Measurements from ENCODE around the gene AGPAT3. TPM values are rescaled to one million over a fixed set of nuclear protein-coding genes. Genes with fewer than 3 reads are reported as not detected.

Gene AGPAT3
- total RNA-seq, 2 experiments from 2014 or later, result 71.4 to 82.4 TPM

DNA sequence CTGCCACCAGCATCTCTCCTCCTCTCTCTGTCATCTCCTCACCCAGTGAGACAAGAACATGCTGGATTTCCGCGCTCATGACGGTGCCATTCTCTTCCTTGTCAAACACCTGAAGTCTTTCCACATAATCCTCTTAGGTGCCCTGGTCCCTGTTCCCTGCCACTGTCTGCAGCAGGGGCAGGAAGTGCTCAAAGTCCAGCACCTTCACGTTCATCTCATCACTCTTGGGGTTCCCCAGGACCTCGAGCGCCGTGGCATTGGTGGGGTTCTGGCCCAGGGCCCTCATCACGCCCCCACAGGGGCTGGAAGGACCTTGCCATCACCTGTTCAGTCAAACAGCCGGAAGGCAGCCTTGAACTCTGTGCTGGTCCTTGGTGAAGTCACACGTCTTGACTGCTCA lies 9.1 kb upstream of the AGPAT3 start:
- Mint-ChIP-seq H3K4me1 (ENCODE audit: low read depth) (peaks cover 15% of the 10 kb centered on the region), H3K36me3 (no peaks in the 10 kb centered on the region), H3K27ac (no peak overlapping the region), H3K9me3 (peaks cover 1% of the 10 kb centered on the region), H3K4me3 (no peak overlapping the region), H3K27me3 (peaks cover 14% of the 10 kb centered on the region)
- ChIA-PET POLR2A (no interaction called here), CTCF (no interaction called here)
- DNase-seq, result no peak
- intact Hi-C loops (cut with micrococcal nuclease), result loop anchor here (5.0 kb wide), 1 partner anchor 36 kb away; no protein-coding TSS in a partner anchor

DNA sequence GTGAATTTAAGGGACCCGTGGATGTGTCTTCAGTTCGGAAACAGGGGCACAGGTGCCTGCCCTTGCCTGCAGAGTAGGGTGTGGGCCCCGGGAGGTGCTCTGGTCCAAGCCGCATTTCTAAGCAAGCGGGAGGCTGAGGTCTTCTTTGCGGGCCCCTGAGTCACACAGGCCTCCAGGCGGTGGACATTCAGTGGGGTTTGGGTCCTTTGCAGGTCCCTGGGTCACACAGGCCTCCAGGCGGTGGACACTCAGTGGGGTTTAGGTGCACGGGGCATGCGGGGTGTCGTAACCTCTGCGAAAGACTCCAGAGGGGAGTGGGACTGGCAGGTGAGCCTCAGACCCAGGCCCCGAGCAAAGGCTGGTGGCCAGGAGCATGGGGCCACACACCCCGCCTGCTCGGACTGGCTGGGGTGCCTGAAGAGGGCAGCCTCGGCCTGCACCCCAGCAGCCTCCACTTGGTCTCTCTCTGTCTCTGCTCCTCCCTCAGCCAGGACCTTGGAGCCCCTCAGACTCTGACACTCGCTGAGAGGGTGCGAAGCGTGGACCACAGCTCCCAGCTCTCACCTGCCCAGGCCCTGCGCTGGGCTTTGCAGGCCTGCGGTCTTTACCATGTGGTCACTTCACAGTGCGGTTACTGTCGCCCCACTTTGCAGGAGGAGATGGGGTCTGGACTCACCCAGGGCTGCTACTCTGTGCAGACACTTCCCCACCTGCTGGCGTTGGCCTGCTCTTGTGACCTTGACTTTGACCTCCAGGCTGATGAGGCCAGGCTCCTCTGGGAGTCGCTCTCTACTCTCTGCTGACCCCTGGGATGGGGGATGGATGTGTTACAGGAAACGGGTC lies 6.0 kb upstream of the AGPAT3 start:
- Mint-ChIP-seq H3K36me3 (no peaks in the 10 kb centered on the region), H3K4me3 (no peak overlapping the region), H3K4me1 (ENCODE audit: low read depth) (peaks cover 17% of the 10 kb centered on the region), H3K27ac (no peak overlapping the region), H3K9me3 (no peaks in the 10 kb centered on the region), H3K27me3 (peaks cover 9% of the 10 kb centered on the region)
- ChIA-PET CTCF (no interaction called here), POLR2A (no interaction called here)
- intact Hi-C loops (cut with micrococcal nuclease), result loop anchor here (5.0 kb wide), 1 partner anchor 33 kb away; no protein-coding TSS in a partner anchor
- DNase-seq, result no peak

DNA sequence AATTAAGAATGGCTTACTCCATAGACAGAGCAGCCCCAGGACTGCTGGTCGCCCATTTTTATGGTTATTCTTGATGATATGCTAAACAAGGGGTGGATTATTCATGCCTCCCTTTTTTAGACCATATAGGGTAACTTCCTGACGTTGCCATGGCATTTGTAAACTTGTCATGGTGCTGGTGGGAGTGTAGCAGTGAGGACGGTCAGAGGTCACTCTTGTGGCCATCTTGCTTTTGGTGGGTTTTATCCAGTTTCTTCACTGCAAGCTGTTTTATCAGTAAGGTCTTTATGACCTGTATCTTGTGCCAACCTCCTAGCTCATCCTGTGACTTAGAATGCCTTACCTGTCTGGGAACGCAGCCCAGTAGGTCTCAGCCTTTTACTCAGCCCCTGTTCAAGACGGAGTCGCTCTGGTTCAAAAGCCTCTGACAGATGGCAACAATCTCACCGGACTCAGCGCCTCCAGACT lies 5.2 kb upstream of the AGPAT3 start:
- H3K27me3 Mint-ChIP-seq, result peaks cover 9% of the 10 kb centered on the region
- no peak overlapping the region for H3K27ac Mint-ChIP-seq
- no peak for DNase-seq
- peaks cover 15% of the 10 kb centered on the region for H3K4me1 Mint-ChIP-seq (ENCODE audit: low read depth)
- no peaks in the 10 kb centered on the region for H3K9me3 Mint-ChIP-seq
- intact Hi-C loops (cut with micrococcal nuclease), result loop anchor here (5.0 to 10.0 kb wide), 2 partner anchors 33 to 145 kb away; partner anchors contain the start of gene PDXK
- H3K4me3 Mint-ChIP-seq, result no peak overlapping the region
- POLR2A ChIA-PET, result no interaction called here
- CTCF ChIA-PET, result no interaction called here
- H3K36me3 Mint-ChIP-seq, result no peaks in the 10 kb centered on the region

DNA sequence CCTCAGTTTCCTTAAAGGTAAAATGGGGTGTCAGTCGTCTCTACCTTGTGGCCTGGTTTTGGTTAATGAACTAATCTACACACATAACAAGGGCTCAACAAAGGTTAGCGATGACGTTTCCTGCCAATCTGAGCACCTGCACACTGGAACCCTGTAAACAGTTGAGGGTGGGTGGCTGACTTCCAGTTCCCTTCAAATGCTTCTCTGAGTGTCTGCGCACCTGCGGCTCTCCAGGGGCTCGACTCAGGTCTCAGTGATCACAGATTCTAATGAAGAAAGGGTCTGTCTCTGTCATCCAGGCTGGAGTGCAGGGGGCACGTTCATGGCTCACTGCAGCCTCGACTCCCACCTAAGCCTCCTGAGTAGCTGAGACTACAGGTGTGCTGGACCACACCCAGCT lies 3.3 kb upstream of the AGPAT3 start:
- no peaks in the 10 kb centered on the region for H3K9me3 Mint-ChIP-seq
- no peak for DNase-seq
- no peaks in the 10 kb centered on the region for H3K27me3 Mint-ChIP-seq
- H3K4me1 Mint-ChIP-seq (ENCODE audit: low read depth), result peaks cover 7% of the 10 kb centered on the region
- H3K36me3 Mint-ChIP-seq, result no peaks in the 10 kb centered on the region
- intact Hi-C loops (cut with micrococcal nuclease), result loop anchor here (10.0 kb wide), 1 partner anchor 147 kb away; the partner anchor contains the start of gene PDXK
- H3K27ac Mint-ChIP-seq, result no peak overlapping the region
- ChIA-PET POLR2A (no interaction called here), CTCF (no interaction called here)
- H3K4me3 Mint-ChIP-seq, result no peak overlapping the region

DNA sequence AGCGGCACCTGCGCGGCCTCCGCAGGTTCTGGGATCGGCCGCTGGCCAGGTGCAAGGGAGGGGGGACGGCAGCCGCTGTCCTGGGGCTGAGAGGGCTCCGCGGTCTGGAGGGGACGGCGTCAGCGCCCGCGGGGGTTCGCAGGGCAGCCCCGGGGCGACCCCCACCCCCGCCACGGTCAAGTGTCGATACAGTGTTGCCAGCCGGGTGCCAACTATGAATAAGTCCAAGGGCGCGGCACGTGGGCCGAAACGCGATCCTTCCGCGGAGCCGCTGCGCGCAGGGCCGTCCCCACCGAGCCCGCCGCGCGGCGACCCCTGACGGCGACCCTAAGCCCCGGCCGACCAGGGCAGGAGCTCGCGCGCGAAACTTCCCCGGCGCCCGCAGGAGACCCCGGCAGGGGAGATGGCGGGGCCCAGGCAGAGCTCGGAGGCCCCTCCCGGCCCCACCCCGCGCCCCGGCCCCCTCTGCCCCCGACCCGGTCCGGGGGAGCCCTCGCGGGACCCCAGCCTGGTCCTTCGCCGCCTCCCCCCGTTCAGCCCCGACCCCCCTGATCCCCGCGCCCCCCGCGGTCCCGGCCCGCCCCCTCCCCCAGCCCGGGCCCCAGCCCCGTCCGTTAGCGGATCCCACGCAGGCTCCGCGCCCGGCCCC lies 586 bp upstream of the AGPAT3 start:
- Mint-ChIP-seq H3K4me3 (peak overlapping the region; percentile 29), H3K36me3 (peaks cover 19% of the 10 kb centered on the region), H3K4me1 (ENCODE audit: low read depth) (peaks cover 34% of the 10 kb centered on the region), H3K9me3 (no peaks in the 10 kb centered on the region), H3K27ac (no peak overlapping the region), H3K27me3 (no peaks in the 10 kb centered on the region)
- ChIA-PET POLR2A (interaction anchor here (1.2 kb wide), 1 partner anchor 53 kb away, joined by 3 read pairs; no protein-coding TSS in a partner anchor), CTCF (interaction anchor here (0.8 to 2.1 kb wide), 4 partner anchors 53 to 111 kb away, joined by 3 to 9 read pairs (median 4); no protein-coding TSS in a partner anchor)
- intact Hi-C loops (cut with micrococcal nuclease), result loop anchor here (10.0 kb wide), 1 partner anchor 150 kb away; the partner anchor contains the start of gene PDXK
- DNase-seq, result peak; percentile 53

DNA sequence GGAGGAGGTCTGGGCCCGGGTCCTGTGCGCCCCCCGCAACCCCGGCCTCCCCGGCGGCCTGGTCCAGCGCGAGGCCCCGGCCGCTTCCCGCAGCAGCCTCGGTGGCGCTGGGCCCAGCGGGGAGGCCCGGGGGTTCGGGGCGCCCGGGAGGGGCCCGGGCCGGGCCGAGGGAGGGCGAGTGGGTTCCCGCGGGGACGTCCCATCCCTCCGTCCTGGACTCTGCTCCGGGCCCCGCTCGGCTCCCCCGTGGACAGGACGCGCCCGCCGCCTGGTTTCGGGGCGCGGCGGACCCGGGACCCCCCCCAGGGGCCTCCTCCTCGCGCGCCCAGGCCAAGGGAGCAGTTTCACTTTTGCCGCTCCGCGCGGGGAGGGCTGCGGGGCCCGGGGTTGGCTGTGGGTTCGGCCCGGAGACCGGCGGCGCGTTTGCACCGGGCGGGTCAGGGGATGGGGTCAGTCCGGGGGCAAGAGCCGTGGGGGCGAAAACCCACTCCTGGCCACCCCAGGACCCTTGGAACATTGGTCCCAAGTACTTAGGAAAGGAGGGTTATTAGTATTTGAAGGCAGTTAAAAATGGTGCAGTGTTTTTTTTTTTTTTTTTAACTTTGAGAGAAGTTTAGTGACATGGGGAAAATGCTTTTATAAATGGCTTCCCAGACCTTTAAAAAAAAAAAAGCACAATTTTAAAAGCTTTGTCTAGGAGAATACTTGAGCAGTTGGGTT lies 677 bp downstream of the AGPAT3 start:
- CTCF ChIA-PET, result interaction anchor here (0.6 kb wide), 1 partner anchor 23 kb away, joined by 3 read pairs; no protein-coding TSS in a partner anchor
- intact Hi-C loops (cut with micrococcal nuclease), result loop anchor here (1.0 to 10.0 kb wide), 7 partner anchors 19 to 203 kb away; partner anchors contain the start of genes PDXK and RRP1
- Mint-ChIP-seq H3K4me1 (ENCODE audit: low read depth) (peaks cover 38% of the 10 kb centered on the region), H3K27me3 (no peaks in the 10 kb centered on the region), H3K4me3 (peak overlapping the region; percentile 80), H3K9me3 (no peaks in the 10 kb centered on the region), H3K36me3 (peaks cover 20% of the 10 kb centered on the region), H3K27ac (peak overlapping the region; percentile 90)
- POLR2A ChIA-PET, result interaction anchor here (1.6 kb wide), 1 partner anchor 98 kb away, joined by 4 read pairs; no protein-coding TSS in a partner anchor
- DNase-seq, result peak; percentile 62

DNA sequence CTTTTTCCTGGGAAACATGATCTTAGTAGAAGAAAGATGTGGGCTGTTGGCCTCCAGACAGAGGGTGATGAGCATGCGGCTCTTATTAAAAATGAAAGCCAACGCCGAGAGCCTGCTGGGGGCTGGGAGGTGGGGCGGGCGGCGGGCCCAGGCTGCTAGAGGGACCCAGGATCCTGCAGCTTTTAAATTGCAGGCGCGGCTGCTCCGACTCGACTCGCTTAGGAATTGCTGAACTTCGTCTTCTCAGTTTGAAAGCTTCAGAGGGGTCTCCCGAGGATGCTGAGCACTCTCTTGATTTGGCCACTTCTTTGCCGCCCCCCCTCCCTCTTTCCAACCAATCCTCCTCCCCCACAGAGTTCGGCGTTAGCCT lies 1.2 kb downstream of the AGPAT3 start:
- H3K4me1 Mint-ChIP-seq (ENCODE audit: low read depth), result peaks cover 43% of the 10 kb centered on the region
- intact Hi-C loops (cut with micrococcal nuclease), result loop anchor here (1.0 to 10.0 kb wide), 7 partner anchors 19 to 204 kb away; partner anchors contain the start of genes PDXK and RRP1
- peaks cover 25% of the 10 kb centered on the region for H3K36me3 Mint-ChIP-seq
- H3K27me3 Mint-ChIP-seq, result no peaks in the 10 kb centered on the region
- ChIA-PET POLR2A (interaction anchor here (1.6 kb wide), 1 partner anchor 97 kb away, joined by 4 read pairs; no protein-coding TSS in a partner anchor), CTCF (interaction anchor here (0.6 kb wide), 1 partner anchor 24 kb away, joined by 3 read pairs; no protein-coding TSS in a partner anchor)
- DNase-seq, result peak; percentile 80
- H3K27ac Mint-ChIP-seq, result peak overlapping the region; percentile 90
- H3K4me3 Mint-ChIP-seq, result peak overlapping the region; percentile 80
- H3K9me3 Mint-ChIP-seq, result no peaks in the 10 kb centered on the region

DNA sequence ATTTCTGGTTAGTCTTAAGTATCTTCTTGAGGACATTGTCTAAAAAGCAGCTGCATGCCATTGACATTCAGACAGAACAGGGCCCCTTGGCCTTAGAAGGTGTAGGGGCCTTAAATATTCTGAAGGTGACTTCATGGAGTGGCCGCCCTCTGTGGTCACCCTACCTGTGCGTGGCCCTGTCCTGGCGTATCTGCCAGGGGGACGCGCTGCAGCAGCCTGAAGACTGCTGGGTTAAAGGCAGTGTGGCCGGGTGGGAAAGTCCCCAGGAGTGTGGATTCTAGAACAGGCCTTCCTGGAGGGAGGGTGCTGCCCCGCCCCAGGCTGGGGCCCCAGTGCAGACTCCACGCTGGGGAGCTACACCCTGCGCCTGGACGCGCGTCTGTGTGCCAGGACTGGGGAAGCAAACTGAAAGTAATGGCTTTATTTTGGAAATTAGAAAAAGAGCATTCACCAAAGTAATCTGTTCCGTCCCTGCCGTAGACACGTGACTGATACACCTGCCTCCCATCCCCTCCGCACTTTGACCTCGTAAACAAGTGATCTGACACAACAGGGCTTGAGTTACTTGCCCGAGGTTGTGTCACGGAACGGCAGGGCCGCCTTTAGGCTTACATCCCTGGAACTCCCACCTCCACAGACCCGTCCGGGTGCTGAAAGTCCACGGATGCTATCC lies 1.8 kb downstream of the AGPAT3 start:
- ChIA-PET POLR2A (interaction anchor here (1.6 to 1.9 kb wide), 2 partner anchors 18 to 97 kb away, joined by 4 read pairs; no protein-coding TSS in a partner anchor), CTCF (interaction anchor here (0.6 kb wide), 1 partner anchor 24 kb away, joined by 3 read pairs; no protein-coding TSS in a partner anchor)
- Mint-ChIP-seq H3K4me3 (peak overlapping the region; percentile 80), H3K27ac (peak overlapping the region; percentile 90), H3K4me1 (ENCODE audit: low read depth) (peaks cover 48% of the 10 kb centered on the region), H3K9me3 (no peaks in the 10 kb centered on the region), H3K36me3 (peaks cover 25% of the 10 kb centered on the region), H3K27me3 (no peaks in the 10 kb centered on the region)
- DNase-seq, result peak; percentile 80
- intact Hi-C loops (cut with micrococcal nuclease), result loop anchor here (1.0 to 10.0 kb wide), 7 partner anchors 18 to 204 kb away; partner anchors contain the start of genes PDXK and RRP1

DNA sequence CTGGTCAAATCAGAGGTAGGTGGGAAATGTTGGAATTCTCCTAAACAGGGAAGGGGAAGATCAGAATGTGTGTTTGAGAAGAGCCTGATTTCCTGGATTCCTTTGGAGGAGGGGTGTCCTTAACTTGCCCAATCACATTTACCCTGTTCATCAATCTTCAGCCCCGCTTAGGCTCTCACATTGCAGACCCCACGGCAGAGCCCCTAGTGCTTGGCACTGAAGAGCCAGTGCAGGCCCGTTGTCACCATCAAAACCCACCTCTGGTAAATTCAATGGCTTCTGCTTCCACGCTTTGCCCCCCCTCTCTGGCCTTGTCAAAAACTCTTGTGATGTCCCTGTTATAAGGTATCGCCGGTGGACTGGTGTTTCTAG lies 2.3 kb downstream of the AGPAT3 start:
- no peaks in the 10 kb centered on the region for H3K9me3 Mint-ChIP-seq
- POLR2A ChIA-PET, result interaction anchor here (1.6 to 1.9 kb wide), 2 partner anchors 17 to 96 kb away, joined by 4 read pairs; no protein-coding TSS in a partner anchor
- peaks cover 28% of the 10 kb centered on the region for H3K36me3 Mint-ChIP-seq
- H3K27me3 Mint-ChIP-seq, result no peaks in the 10 kb centered on the region
- H3K27ac Mint-ChIP-seq, result peak overlapping the region; percentile 90
- peak overlapping the region; percentile 80 for H3K4me3 Mint-ChIP-seq
- intact Hi-C loops (cut with micrococcal nuclease), result loop anchor here (2.0 to 10.0 kb wide), 4 partner anchors 17 to 205 kb away; partner anchors contain the start of gene PDXK
- peaks cover 51% of the 10 kb centered on the region for H3K4me1 Mint-ChIP-seq (ENCODE audit: low read depth)
- DNase-seq, result peak; percentile 28
- CTCF ChIA-PET, result no interaction called here

DNA sequence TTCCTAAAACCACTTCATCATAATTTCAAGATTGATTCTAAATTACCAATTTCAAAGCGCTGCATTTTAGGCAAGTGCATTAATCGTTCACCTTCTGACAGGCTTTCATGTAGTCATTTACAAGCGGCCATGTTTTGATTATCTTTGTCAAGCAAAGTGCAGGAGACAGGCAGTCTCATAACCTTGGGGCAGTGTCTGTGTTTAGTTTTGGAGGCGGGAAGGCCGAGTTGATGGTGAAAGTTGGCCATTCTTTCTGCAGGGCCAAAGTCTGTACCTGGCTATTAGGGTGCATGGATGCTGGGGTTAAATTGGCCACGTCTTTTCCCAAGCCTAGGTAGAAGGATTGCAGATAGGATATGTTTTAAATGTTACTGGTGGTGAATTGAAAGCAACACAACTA lies 2.9 kb downstream of the AGPAT3 start:
- no peaks in the 10 kb centered on the region for H3K9me3 Mint-ChIP-seq
- H3K4me3 Mint-ChIP-seq, result peak overlapping the region; percentile 80
- peaks cover 58% of the 10 kb centered on the region for H3K4me1 Mint-ChIP-seq (ENCODE audit: low read depth)
- H3K36me3 Mint-ChIP-seq, result peaks cover 33% of the 10 kb centered on the region
- intact Hi-C loops (cut with micrococcal nuclease), result loop anchor here (2.0 to 10.0 kb wide), 4 partner anchors 17 to 206 kb away; partner anchors contain the start of gene PDXK
- ChIA-PET CTCF (no interaction called here), POLR2A (interaction anchor here (1.3 to 1.9 kb wide), 2 partner anchors 17 to 25 kb away, joined by 3 to 4 read pairs; no protein-coding TSS in a partner anchor)
- DNase-seq, result no peak
- peak overlapping the region; percentile 90 for H3K27ac Mint-ChIP-seq
- no peaks in the 10 kb centered on the region for H3K27me3 Mint-ChIP-seq

All from activated CD4-positive, alpha-beta memory T cell treated with anti-CD3 and anti-CD28 coated beads for 36 hours (primary cell).